Lung (tissue), 12 donors: ENCODE measurements around the gene DAAM1. TPM values are rescaled to one million over a fixed set of nuclear protein-coding genes. Genes with fewer than 3 reads are reported as not detected.

Source experiments
- ATAC-seq: fragments of 200-7000 bp; cut with Tn5 transposase; one replicate; pipeline ENCODE4 v1.9.1; 2020; ENCODE audit warnings: moderate number of reproducible peaks; ENCODE audit not compliant: insufficient read depth, low FRiP score
- DNase-seq, 3 donors: peaks; one replicate each; pipeline ENCODE4 v3.0.0-alpha.2; 2013 to 2017
- H3K27ac ChIP-seq, 2 donors: one replicate each; pipeline ENCODE4 v1.5.1; 2013; ENCODE audit warnings: mild to moderate bottlenecking in 2 of 2, moderate library complexity in 2 of 2, control low read depth in 1 of 2, inconsistent platforms in 1 of 2, low read depth in 1 of 2, low read length in 1 of 2
- H3K27me3 ChIP-seq, 3 donors: one replicate each; pipeline ENCODE4 v1.5.1; 2013; ENCODE audit warnings: low read length in 2 of 3; ENCODE audit not compliant: control insufficient read depth in 3 of 3, insufficient read depth in 3 of 3
- H3K36me3 ChIP-seq, 4 donors: one replicate each; pipeline ENCODE4 v1.5.1; 2013; ENCODE audit warnings: low read length in 4 of 4, mild to moderate bottlenecking in 1 of 4, moderate library complexity in 1 of 4; ENCODE audit not compliant: control insufficient read depth in 4 of 4, insufficient read depth in 4 of 4
- H3K4me1 ChIP-seq, 5 donors: one replicate each; pipeline ENCODE4 v1.5.1; 2013; ENCODE audit warnings: low read length in 5 of 5, mild to moderate bottlenecking in 2 of 5, moderate library complexity in 1 of 5; ENCODE audit not compliant: control insufficient read depth in 5 of 5, insufficient read depth in 5 of 5
- H3K4me3 ChIP-seq: one replicate; pipeline ENCODE4 v1.5.1; 2013; ENCODE audit warnings: mild to moderate bottlenecking, control low read depth, moderate library complexity
- H3K9ac ChIP-seq, 2 donors: one replicate each; pipeline ENCODE4 v1.5.1; 2013; ENCODE audit warnings: low read length in 2 of 2, control low read depth in 1 of 2; ENCODE audit not compliant: insufficient read depth in 1 of 2
- H3K9me3 ChIP-seq, 4 donors: one replicate each; pipeline ENCODE4 v1.5.1; 2013; ENCODE audit warnings: low read length in 3 of 4, mild to moderate bottlenecking in 1 of 4, moderate library complexity in 1 of 4; ENCODE audit not compliant: control insufficient read depth in 4 of 4, insufficient read depth in 3 of 4
- WGBS, 2 donors: extraction: QIAGEN DNeasy Blood & Tissue Kit; methylation state at CpG; one replicate each; pipeline ENCODE4 v1.1.7; 2013; 5-methylcytosine and 5-hydroxymethylcytosine counted together
- polyA plus RNA-seq, 2 donors: library from polyadenylated mRNA; stranded (reverse); fragments of 200-250 nt; gene quantifications; one replicate each; pipeline ENCODE4 v1.2.1, GENCODE V29; 2013
- total RNA-seq, 2 donors: library from RNA; depleted of rRNA in 1 of 2; stranded (reverse); fragments of >200 nt in 1 of 2; gene quantifications; one replicate each; pipeline ENCODE4 v1.2.1, GENCODE V29; 2014 to 2021
- TF ChIP-seq, protein P1 (sequence below): IDR thresholded peaks from 2 replicates; pipeline ENCODE4 v1.5.1; 2012; ENCODE audit warnings: mild to moderate bottlenecking; ENCODE audit errors: control extremely low read depth, extremely low read depth
- donor health status: control.
- donor health status: control.
- donor health status: Bipolar disorder and iron deficiency.
- donor health status: healthy.
- donor health status: DM: yes; HTN: yes; CAD: no.

The DAAM1 gene
- total and polyA plus RNA-seq, 4 donors: 10.3 to 84.6 (median 32.6) TPM

DNA sequence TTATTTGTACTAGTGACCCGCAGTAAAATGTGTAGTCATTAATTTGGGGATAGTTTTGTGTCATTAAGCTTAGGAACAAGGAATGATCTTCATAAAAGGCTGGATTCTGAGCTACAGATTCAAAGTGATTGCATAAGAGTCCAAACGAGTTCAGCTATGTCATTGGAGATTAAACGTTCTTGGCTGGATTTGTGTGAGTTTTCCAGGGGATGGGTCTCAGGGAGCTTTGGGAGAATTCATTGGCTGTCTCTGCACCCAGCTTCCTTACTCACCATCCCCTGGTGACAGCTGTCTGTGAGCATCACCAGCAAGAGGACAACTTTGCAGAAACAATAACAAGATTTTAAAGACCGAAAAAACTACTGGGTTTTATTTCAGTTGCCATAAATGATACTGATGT is 130.4 kb downstream of the DAAM1 start:
- DNase-seq: peak in 2 of 3 donors; percentile 57 to 71
- no peak overlapping the region for H3K9ac ChIP-seq
- H3K36me3 ChIP-seq: peaks cover 0 to 4% (median 0%) of the 10 kb centered on the region in 4 donors
- WGBS, 2 donors: 55 to 78% methylated on average over 4 of the region's 4 CpGs
- H3K4me3 ChIP-seq: no peak overlapping the region
- TF ChIP-seq, protein P1, sequence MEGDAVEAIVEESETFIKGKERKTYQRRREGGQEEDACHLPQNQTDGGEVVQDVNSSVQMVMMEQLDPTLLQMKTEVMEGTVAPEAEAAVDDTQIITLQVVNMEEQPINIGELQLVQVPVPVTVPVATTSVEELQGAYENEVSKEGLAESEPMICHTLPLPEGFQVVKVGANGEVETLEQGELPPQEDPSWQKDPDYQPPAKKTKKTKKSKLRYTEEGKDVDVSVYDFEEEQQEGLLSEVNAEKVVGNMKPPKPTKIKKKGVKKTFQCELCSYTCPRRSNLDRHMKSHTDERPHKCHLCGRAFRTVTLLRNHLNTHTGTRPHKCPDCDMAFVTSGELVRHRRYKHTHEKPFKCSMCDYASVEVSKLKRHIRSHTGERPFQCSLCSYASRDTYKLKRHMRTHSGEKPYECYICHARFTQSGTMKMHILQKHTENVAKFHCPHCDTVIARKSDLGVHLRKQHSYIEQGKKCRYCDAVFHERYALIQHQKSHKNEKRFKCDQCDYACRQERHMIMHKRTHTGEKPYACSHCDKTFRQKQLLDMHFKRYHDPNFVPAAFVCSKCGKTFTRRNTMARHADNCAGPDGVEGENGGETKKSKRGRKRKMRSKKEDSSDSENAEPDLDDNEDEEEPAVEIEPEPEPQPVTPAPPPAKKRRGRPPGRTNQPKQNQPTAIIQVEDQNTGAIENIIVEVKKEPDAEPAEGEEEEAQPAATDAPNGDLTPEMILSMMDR: no peak
- H3K27ac ChIP-seq: peak overlapping the region in 1 of 2 donors; percentile 42
- peaks cover 4 to 47% (median 39%) of the 10 kb centered on the region in 5 donors for H3K4me1 ChIP-seq
- H3K27me3 ChIP-seq: no peaks in the 10 kb centered on the region
- no peak for ATAC-seq
- H3K9me3 ChIP-seq: no peaks in the 10 kb centered on the region

DNA sequence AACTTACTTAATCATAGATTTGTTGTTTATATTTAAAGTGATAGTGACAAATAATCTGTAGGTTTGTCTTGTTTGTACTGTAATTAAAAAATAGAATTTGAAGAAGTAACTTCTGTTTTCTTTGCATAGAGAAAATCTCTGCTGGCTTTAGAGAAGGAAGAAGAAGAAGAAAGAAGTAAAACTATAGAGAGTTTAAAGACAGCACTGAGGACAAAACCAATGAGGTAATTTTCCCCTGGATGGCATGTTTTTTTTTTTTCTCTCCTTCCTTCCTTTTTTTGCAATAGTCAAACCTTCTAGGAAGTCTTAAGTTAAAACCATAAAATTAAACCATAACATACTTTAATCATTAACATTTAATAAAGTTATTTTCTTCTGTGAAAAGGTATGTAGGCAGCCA is 131.9 kb downstream of the DAAM1 start:
- peak overlapping the region in 1 of 2 donors; percentile 91 for H3K27ac ChIP-seq
- H3K4me3 ChIP-seq: no peak overlapping the region

DNA sequence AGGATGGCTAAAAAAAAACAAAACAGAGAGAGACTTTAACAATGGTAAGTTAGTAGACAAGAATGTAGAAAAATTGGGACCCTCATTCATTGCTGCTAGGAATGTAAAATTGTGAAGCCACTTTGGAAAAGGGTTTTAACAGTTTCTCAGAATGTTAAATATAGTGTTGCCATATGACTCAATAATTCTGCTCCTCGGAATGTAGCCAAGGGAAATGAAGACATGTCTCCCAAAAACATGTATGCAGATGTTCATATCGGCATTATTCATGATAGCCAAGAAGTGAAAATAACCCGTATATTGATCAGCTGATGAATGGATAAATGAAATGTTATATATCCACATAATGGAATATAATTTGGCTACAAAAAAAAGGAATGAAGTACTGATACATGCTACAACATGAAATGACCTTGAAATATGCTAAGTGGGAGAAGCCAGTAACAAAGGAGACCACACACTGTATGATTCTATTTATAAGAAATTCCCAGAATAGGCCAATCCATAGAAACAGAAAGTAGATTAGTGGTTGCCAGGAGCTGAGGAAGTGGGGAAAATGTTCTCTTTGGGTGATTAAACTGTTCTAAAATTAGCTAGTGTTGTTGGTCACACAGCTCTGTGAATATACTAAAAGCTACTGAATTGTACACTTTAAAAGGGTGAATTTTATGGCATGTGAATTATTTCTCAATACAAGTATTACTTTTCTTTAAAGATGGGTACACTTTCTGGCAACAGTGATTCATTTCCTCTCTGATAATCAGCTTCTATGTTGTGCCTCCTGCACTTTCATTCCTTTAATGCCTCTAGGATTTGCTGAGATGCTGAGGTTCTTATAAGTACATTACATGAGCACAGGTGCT is 132.5 kb downstream of the DAAM1 start:
- Histone ChIP-seq H3K4me1 (peaks cover 6 to 41% (median 30%) of the 10 kb centered on the region in 5 donors), H3K4me3 (no peak overlapping the region), H3K9ac (peak overlapping the region in 1 of 2 donors; percentile 23), H3K27me3 (no peaks in the 10 kb centered on the region), H3K9me3 (no peaks in the 10 kb centered on the region), H3K27ac (peak overlapping the region in 1 of 2 donors; percentile 91), H3K36me3 (peaks cover 2 to 8% (median 6%) of the 10 kb centered on the region in 4 donors)
- TF ChIP-seq, protein P1: no peak
- ATAC-seq (no peak), DNase-seq (peak in 2 of 3 donors; percentile 74 to 78)
- 62 to 70% methylated on average over 3 of the region's 3 CpGs for WGBS, 2 donors

More for the DNA sequence above, 131.9 kb downstream of the DAAM1 start:
- Histone ChIP-seq H3K36me3 (peaks cover 0 to 4% (median 0%) of the 10 kb centered on the region in 4 donors), H3K9ac (no peak overlapping the region), H3K27me3 (no peaks in the 10 kb centered on the region), H3K4me1 (peaks cover 4 to 46% (median 34%) of the 10 kb centered on the region in 5 donors), H3K9me3 (no peaks in the 10 kb centered on the region)
- TF ChIP-seq, protein P1: no peak
- ATAC-seq: no peak
- DNase-seq: no peak
